NOMO-1 treated with DMSO at 0.1 percent for 48 hours (cell line): ENCODE data around the gene PLA2G15.

Source experiments
- DNase-seq: peaks from one replicate; lab custom pipeline; 2025; ENCODE audit not compliant: unreplicated experiment; lab: John Stamatoyannopoulos, UW

The PLA2G15 gene

DNA sequence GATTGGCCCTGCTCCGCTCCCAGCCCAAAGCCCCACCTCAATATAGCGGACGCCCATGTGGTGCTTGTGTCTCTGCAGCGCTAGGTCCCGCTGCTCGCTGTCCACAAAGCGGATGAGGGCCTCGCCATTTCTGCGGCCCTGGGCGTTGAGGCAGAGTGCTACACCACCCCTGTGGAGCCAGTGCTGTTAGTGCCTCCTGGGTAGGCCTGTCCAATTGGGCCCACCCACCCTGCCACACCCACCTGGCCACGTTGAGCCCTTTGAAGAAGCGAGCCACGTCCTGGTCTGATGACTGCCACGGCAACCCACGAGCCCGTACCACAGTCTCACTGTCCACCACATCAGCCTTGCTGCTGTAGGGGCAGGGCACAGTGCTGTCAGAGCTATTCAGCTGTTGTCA lies 12.8 kb upstream of the PLA2G15 start:
- DNase-seq: no peak

DNA sequence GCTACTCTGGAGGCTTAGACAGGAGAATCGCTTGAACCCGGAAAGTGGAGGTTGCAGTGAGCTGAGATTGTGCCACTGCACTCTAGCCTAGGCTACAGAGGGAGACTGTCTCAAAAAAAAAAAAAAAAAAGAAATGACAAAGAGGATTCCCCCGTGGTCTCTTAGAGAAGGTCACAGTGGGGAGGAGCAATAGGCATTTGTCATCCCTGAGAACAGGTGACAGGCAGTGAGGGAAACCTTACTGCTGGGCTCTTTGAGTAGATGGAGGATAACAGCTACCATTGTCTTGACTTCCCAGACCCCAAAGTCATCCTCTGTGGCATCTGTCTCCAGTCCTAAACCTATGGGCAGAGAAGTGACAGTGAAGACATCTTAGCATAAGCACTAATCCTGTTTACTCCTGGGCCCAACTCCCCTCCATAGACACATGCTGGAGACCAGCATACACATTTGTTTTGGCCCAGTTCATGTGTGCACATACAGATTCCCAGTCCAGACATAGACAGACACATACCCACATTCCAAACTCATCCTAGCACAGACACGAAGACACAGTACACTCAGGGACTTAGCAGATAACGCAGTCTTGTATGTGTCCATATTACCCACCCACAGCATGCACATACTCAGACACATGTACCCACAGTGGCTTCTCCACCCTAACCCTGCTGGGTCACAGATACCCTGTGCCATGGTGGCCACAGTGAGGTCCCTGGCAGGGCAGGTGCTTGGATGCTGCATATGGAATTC lies 11.9 kb upstream of the PLA2G15 start:
- DNase-seq: no peak

DNA sequence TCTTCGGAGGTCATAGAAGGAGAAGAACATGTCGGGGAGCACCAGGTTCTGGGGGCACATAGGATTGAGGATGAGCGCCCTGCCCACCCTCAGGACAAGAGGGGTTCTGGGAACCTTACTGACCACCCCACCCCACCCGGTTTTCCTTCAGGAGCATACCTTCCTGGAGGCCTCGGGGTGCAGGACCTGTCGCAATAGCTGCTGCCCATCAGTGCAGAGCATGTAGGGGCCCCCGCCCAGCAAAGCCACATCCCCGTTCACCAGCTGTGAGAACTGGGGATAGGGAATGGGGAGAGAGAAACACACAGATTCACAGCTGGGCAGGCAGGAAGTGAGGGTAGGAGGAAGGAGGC lies 11.4 kb upstream of the PLA2G15 start:
- DNase-seq: no peak

DNA sequence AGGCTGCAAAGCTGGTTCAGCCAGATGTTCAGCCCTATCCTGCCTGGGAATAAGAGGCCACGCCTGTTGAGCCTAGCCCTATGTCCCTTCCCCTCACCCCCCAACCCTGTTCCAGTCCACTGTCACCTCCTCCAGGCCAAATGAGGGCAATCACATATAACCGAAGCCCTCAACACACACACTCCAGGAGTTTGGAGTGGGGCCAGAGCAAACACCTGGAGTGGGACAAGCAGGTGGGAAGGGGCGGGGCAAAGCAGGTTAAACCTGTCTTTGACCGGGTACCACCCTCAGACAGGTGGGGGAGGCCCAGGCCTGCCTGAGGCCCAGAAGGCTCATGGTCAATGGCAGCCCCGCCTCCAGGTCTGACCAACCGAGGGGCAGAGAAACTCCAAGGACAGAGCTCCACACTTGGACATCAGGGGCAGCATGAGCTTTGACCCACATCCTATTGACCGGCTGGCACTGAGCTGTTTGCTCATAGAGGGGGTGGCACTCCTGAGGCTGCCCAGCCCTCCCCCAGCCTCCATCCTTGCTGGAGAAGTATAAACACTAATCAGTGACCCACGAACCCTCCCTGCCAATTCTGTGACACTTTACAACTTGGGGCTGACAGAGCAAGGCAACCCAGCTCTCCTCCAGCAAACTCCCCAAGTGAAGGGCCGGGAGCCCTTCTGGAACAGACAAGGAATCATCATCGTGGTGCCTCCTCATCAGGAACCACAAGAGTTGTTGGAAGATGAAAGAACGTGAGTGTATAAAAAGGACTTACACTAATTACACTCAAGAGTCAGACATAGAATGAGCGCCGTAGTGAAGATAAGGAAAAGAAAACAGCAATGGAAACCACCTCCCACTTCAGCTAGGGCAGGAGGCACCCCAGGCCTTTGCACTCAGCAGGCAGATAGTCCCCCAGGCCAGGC lies 10.7 kb upstream of the PLA2G15 start:
- DNase-seq: no peak

DNA sequence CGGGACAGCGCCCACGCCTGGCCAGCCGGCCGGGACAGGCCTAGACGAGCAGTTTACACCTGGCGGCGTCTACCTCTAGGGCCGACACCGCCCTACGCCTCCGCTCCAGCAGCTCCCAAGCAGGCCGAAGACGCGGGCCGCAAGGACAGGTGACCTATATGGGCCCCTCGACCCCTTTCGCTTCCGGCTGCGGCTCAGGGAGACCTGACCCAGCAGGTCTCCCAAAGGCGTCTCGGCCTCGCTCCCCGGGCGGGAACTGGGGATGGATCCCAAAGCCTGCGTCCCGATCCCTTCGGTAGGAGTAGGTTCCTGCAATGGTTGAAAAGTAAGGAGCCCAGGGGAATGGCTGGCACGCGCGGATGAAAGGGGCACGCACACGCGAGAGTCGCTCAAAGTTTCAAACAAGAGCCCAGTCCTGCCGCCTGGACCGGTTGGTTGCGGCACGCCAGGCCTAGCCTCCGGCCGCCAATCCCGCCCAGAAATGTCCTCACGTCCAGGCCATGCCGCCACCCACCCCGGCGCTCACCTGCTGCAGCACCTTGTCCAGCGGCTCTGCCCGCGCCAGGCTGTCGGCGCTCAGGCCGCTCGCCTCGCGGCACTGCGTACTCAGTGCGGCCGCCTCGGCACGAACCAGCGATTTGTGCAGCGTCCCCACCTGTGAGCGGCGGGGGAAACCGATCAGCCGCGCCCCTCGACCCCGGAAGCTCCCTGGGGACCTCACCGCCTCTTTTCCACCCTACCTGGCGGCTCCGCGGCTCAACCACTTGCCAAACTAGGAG lies 9.9 kb upstream of the PLA2G15 start:
- DNase-seq: no peak

DNA sequence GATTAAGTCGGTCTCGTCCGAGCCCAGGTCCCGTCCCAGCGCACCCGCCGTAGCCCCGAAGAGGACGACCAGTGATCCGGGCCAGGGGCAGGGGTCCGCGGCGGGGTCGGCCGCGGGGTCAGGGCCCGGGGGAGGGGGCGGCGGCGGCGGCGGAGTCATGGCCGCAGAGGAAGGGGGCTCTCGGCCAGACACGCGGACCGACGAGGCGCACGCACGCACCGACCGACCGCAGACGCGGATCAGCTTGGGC lies 9.4 kb upstream of the PLA2G15 start, which contains the start of gene ESRP2:
Gene ESRP2, minus strand, starts transcription at position 241 of the 250 bp plus-strand sequence. Its CDS starts 82 bp downstream, at position 159.
- DNase-seq: no peak

DNA sequence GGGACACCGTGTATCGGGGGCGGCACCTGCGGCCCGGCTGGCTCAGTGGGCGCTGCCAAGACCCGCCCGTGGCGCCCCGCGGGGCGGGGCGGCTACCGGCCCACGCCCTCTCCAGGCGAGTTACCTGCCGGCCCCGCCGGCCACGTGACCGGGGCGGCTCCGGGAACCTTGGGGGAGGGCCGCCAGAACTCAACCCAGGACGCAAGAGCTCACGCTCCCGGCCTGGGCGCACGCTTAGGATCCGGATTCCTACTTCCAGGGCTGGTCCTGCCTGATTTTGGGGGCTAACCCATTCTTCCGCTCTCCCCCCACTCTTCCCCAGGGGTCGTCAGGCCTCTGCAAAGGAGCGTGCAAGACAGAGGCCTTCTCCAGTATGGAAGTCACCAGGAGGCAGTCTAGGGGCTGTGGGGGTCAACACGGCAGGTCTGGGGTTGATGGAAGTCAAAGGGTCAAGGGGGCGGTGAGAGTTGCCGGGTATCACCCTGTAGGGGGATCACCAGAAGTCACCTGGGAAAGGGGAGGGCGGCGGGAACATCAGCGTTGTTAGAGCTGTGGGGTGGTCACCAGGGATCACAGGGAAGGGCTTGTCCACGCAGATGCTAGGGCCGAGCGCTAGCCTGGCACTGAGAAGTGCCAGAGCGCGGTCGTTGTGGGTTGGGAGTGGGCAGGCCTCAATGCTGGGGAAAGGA lies 8.9 kb upstream of the PLA2G15 start:
- no peak for DNase-seq

DNA sequence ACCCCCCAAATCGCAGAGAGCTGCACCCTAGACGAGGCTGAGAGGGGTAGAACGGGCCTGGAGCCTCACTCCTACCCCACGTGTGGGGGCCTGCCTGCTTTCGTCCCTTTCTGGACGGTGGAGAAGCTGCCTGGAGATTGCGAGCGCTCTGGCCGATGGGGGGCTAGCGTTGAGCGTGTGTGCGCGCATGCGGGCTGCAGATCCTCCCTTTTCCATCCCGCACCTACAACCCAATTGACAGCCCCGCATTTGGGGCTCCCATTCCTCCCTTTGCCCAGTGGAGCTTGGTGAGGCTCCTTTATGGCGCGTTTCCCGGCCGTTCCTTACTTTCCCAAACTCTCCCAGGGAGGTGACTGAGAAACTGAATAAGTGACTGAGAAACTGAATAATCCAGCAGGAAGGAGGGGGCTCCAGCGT lies 8.3 kb upstream of the PLA2G15 start:
- DNase-seq: no peak

DNA sequence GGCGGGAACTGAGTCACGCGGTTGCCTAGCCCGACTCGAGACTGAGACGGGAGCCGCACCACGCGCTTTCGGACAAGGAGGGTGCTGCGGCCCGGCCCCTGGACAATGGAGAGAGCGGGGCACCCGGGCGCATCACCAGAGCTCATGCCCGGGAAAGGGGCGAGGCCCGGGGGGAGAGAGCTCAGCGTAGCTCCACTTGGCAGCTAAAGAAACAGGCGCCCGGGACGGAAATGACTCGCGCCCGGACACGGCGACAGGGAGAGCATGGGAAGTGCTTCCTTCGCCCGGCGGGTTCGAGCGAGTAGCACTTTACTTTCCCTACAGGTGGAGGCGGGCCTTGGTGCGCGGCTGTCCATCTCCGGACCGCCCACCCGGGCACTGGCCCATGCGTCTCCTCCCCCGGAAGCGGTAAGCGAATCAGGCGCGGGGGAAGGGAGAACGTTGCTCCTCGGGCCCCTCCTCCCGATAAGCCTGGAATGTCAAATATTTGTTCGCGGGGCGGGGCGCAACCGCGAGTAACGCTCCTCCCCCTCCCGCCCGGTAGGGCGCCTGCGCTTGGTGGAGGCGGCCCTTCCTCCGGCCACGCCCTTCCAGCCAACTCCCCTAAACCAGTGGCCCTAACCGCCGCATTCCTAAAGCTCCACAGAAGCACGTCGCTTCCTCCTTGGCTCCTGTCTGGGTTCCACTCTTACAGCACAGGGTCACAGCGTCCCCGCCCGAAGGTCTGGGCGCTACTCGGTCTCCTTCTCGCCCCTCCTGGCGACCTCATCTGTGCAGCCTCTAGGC lies 7.7 kb upstream of the PLA2G15 start:
- DNase-seq: peak; percentile 98

DNA sequence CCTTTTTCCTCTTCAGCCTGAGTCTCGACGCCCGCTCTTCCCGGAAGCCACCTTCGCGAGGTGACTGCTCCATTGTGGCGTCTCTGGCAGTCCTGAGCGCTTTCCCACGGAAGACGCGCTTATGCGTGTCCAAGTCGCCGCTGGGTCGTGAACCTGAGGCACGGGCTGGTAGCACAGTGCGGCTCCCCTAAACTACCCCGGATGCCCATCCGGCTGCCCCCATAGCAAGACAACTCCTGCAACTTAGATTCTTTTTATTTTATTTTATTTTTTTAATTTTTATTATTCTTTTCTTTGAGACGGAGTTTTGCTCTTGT lies 7.2 kb upstream of the PLA2G15 start:
- no peak for DNase-seq

DNA sequence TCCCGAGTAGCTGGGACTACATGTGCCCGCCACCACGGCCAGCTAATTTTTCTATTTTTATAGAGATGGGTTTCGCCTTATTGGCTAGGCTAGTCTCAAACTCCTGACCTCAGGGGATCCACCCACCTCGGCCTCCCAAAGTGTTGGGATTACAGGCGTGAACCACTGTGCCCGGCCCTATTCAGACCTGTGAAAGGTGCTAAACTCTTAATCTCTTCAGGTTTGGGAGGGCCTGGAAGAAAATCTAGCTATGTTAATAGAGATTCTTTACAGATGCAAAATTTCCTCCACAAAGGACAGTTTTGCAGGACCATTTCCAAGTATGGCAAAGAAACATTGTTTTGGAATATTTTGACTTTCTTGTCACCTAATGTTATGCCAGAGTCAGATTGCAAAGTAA lies 3.1 kb upstream of the PLA2G15 start:
- no peak for DNase-seq

DNA sequence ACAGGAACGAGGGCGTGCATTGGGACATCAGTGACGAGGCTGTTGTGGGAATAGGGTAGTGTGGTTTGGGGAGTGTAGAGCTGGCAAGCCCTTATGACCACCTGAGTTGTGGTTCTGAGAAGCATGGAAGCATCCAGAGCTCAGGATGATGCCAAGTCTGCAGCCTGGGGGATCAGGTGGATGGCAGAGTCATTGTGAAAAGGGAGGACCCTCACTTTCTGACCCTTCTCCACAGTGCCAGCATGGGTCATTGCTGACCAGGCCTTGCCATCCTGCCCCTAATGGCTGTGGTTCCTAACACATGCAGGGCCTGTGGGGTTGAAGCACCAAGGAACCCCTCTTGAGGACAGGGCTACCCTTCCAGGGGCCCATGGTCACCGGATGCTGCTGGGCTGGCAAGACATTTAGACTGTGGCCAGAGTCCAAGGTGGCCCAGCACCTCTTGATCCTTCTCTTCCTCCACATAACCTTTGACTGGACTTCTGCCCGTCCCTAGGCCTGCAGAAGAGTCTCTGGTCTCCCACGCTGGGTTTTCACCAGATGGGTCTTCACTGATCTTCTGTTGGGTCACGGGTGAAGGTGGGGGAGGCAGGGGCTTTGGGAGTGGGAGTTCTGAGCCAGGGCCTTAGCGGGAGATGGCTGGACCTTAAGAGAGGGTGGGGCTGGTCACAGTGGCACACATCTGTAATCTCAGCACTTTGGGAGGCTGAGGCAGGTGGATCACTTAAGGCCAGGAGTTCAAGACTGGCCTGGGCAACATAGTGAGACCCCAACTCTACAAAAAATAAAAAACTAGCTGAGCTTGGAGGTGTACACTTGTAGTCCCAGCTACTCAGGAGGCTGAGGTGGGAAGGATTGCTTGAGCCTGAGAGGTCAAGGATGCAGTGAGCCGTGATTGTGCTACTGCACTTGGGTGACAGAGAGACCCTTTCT lies 2.0 kb upstream of the PLA2G15 start:
- DNase-seq: no peak

DNA sequence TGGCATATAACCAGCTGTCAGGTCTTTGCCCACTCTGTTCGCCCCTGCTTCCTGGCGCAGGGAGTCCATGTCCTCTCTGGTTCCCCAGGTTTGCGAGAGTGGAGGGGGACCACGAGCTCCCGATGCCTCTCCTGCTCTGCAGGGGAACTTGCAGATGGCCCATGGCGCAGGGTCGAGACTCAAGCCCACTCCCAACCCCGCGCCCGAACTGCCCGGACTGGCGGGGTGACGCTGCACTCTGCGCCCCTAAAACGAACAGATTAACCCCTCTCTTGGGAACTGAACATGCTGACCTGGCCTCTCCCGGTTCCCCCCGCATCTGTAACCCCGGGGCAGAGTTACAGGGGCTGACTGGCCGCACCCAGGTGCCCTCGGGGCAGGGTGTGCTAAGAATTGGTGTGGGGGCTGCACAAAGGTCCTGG lies 681 bp upstream of the PLA2G15 start:
- no peak for DNase-seq

DNA sequence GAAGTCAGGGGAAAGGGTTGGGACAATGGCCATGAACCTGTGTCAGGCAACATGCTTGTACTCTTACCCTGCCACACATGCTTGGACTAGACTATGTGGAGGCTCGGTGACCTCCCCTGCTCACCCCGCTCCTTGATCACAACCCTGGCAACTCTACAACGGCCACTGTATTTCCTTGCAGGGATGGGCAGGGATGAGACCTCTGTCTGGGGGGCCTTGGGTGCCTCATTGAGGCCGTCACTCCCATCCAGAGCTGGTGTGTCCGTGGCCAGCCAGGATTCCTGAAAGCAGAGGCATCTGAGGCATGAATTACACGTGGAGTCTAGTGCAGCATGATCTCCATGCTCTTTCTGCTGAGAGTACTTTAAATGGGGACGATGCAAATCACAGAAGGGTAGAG lies 948 bp downstream of the PLA2G15 start:
- DNase-seq: no peak

DNA sequence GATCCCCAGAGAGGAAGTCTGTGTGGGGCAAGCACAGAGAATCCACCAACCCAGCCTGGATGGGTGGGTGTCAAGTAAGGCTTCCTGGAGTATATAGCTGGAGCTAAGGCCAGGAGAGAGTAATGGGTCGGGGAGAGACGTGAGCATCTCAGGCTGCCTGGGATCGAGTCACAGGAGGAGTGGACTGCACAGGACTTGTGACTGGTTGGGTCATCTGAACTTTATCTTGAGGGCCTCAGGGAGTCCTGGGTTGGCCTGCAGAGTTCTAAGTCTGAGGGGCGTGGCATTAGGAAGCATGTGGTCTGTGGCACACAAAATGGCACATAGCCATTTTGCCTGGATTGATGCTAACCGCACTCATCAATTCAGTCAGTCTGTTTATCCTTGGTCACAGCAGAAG lies 1.5 kb downstream of the PLA2G15 start:
- no peak for DNase-seq

DNA sequence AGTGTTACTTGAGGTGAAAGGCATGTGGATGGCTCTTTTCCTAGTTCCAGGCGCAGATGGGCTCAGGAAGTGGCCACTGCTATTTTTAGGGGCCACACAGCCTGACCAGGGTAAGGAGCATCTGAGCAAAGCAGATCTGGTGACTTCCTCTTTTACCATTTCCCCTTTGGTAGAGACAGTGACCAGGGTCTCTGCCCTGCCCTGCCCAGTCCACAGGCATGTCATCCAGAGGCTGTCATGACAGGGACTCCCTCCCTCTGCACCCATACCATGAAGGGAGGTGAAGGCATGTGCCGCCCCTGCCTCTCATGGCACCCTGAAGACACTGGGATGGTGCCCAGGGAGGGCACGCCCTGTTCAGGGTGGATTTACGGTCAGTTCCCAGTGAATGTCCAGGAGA lies 2.2 kb downstream of the PLA2G15 start:
- peak; percentile 38 for DNase-seq

DNA sequence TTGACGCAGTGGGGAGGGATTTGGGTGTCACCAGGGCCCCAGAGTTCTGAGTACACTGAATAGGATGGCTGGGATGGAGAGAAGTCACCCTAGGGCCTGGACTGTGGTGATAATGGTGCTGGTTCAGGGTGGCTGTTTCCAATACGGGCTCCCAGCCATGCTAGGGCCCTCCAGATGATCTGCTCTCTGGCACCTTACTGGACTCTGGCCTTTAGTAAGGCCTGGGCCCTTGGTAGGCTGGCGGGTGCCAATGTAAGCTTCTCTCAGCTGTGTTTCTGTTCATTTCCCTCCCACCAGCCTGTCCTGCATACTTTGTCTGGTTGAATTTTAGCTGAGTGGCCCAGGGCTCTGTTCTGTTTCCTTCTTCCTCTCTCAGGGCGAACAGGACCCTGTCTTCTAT lies 2.8 kb downstream of the PLA2G15 start:
- DNase-seq: no peak

DNA sequence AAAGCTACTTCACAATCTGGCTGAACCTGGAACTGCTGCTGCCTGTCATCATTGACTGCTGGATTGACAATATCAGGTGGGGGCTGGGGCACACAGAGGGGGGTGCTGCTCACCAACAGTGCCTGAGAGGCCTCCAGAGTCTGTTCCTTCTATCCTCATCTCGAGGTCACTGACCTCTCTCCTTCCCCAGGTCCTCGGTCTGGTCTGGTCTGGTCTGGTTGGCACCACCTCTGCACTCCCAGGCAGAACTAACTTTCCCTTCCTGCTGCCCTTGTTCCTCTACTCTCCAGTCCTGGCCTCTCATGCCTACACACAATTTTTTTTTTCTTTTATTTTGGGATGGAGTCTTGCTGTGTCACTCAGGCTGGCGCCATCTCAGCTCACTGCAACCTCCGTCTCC lies 4.2 kb downstream of the PLA2G15 start:
- DNase-seq: no peak

DNA sequence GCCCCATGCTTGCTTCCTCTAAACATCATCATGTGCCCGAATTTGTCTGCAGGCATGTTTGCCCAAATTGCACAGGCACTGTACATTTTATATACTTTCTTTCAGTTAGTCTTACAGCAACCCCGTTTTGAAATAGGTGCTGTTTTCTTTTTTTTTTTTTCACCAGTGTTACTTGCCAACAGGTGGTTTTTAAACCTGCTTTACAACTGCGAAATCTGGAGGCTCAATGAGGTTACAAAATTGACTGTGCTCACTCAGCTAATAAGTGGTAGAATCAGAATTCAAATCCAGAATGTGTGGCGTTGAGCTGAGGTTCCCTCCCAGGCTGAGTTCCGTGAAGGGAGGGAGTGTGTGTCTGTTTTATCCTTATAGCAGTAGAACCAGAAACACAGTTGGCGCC lies 5.8 kb downstream of the PLA2G15 start:
- no peak for DNase-seq

DNA sequence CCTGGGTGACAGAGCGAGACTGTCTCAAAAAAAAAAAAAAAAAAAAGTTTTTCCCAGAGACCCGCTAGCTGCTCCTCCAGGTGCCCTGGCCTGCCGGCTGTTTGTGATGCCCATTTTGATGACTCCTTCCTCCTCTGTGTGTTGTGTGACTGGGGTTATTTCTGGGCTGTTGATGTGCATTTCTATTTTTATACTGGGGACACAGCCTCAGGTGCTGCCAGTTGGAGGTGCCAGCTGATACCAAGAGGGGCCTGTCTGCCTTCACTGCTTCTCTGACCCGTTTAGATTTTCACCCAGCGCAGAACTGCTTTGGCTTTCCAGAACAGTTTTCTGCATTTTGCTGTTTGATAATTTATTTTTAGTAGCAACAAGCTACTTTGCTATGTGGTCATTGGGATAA lies 6.7 kb downstream of the PLA2G15 start:
- no peak for DNase-seq
